ENCODE data around the gene GSTM4. TPM values are rescaled to one million over a fixed set of nuclear protein-coding genes. Genes with fewer than 3 reads are reported as not detected.

The GSTM4 gene
- total RNA-seq, 2 donors from 2014 or later = 24.1 to 37.2 TPM

DNA sequence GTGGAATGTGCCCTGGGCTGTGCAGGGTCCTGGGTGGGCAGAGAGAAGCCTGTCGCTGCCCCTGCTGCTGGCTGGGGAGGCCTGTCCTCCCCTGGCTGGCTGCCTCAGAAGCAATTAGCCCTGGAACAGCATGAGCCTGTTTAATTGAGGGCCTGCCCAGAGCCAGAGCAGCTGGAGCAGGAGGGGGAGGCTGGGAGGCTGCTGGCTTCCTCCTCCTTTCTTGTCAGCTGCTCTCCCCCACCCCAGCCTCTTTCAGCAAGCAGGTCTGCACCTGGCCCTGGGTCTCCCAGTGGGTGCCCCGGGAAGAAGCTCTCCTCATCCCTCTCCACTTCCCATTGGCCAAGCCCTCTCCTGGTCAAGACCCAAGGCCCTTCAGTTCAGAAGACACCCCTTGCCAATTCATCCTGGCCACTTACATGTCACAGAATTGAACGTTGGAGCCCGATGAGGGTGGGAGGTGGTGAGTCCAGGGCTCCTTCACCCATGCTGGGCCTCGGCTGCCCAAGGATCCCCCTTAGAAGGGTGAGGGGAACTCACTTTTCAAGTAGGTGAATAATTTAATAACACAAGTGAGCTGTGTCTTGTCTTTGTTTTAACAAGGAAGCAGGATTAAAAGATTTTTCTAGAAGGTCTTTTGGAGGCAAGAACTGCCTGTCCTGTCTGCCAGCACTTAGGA, 23.1 kb upstream of the GSTM4 start:
- peak in 1 of 4 donors; percentile 30 for DNase-seq
- no peak overlapping the region for H3K27ac ChIP-seq

GRCh38 chr1:109634292-109634691, 21.6 kb upstream of the GSTM4 start:
- peaks cover 2 to 6% of the 10 kb centered on the region in 2 donors for H3K36me3 ChIP-seq (replicated peaks in 1 of 2; ENCODE audit: insufficient read depth in 1 of 2, low read depth in 2 of 2)
- H3K4me1 ChIP-seq = peaks cover 6% of the 10 kb centered on the region
- intact Hi-C loops (cut with DNase I) = loop anchor here (10.0 kb wide), 1 partner anchor 351 kb away; the partner anchor contains the start of gene AHCYL1
- no peak overlapping the region for H3K27ac ChIP-seq
- H3K27me3 ChIP-seq = no peaks in the 10 kb centered on the region
- DNase-seq = no peak
- WGBS, 2 donors = 73 to 79% methylated on average over 6 of the region's 6 CpGs
- no peak for TF ChIP-seq CTCF (IDR thresholded peaks at IDR 0.05)
- ATAC-seq = no peak
- H3K4me3 ChIP-seq = no peak overlapping the region
- no peaks in the 10 kb centered on the region for H3K9me3 ChIP-seq

More for the DNA sequence above, 23.1 kb upstream of the GSTM4 start:
- peaks cover 11 to 17% of the 10 kb centered on the region in 2 donors for H3K36me3 ChIP-seq (replicated peaks in 1 of 2; ENCODE audit: insufficient read depth in 1 of 2, low read depth in 2 of 2)
- H3K4me3 ChIP-seq = no peak overlapping the region
- TF ChIP-seq POLR2A (IDR thresholded peaks at IDR 0.05) = no peak
- TF ChIP-seq CTCF (IDR thresholded peaks at IDR 0.05) = no peak
- no peak for ATAC-seq
- no peaks in the 10 kb centered on the region for H3K27me3 ChIP-seq
- no peaks in the 10 kb centered on the region for H3K9me3 ChIP-seq
- intact Hi-C loops (cut with DNase I) = loop anchor here (10.0 kb wide), 1 partner anchor 352 kb away; the partner anchor contains the start of gene AHCYL1
- WGBS, 2 donors = 60 to 73% methylated on average over 4 to 5 of the region's 5 CpGs
- peaks cover 6% of the 10 kb centered on the region for H3K4me1 ChIP-seq

DNA sequence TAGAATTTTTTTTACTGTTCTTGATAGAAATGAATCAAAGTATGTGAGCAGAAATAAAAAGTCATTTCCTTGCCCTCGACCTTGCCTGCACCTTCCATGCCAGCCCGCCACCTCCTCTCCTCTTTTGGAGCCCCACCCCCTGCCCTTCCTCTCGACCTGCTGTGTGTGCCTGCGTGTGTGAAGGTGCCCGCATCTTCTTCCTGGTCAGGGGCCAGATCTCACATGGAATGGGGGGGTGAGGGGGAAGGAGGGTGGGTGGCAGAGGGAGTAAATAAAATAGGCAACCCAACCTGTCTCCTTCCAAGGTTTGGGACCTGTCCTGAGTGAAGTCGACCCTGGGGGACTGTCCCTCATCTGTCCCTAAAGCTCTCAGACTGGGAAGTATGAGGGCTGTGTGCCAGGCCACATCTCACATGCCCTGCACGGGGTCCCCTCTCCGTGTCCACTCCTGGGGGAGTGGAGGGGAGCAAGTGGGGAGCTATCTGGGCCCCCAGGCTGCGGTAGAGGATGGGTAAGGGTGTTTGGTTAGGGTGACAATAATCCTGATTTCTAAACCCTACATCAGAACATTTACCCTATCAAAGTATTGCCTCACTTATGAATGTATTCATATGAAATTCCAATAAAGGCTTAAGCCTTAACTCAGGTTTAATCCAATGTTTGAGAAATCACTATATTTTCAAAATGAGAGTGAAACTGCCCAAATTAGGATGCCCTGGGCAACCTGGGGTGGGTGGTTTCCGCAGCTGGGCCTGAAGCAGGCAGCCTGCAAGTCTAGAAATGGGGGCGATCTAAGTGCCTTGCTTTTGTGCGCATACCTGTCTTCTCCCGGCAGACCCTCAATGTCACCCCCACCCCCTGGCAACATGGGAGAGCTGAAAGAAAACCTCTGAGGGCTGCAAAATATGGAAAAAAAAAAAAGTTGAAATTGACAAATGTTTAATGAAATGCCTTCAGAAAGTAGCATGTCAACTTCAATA, 20.8 kb upstream of the GSTM4 start:
- no peak overlapping the region for H3K4me3 ChIP-seq
- no peak overlapping the region for H3K27ac ChIP-seq
- H3K9me3 ChIP-seq = no peaks in the 10 kb centered on the region
- ATAC-seq (no peak), DNase-seq (no peak)
- TF ChIP-seq CTCF (IDR thresholded peaks at IDR 0.05) (no peak), POLR2A (IDR thresholded peaks at IDR 0.05) (no peak)
- intact Hi-C loops (cut with DNase I) = loop anchor here (10.0 kb wide), 1 partner anchor 350 kb away; the partner anchor contains the start of gene AHCYL1
- peaks cover 0 to 6% of the 10 kb centered on the region in 2 donors for H3K36me3 ChIP-seq (replicated peaks in 1 of 2; ENCODE audit: insufficient read depth in 1 of 2, low read depth in 2 of 2)
- 51 to 56% methylated on average over 13 of the region's 13 CpGs for WGBS, 2 donors
- peaks cover 6% of the 10 kb centered on the region for H3K4me1 ChIP-seq
- no peaks in the 10 kb centered on the region for H3K27me3 ChIP-seq

DNA sequence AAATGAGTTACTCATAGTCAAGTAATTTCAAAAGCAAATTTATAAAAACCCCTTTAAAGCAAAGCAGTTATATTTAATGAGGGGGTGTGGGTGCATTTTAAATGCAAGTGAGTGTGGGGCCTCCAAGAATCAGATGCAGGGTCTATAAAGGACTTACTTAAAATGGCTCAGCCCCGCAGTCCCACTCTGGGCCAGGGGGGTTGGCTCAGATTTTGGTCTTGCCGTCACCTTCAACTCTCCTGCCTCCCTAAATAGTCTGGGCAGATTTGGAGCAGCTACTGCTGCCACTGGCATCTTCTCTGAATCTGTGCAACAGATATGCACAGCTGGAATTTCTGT, 20.1 kb upstream of the GSTM4 start:
- Histone ChIP-seq H3K4me1 (peaks cover 6% of the 10 kb centered on the region), H3K36me3 (replicated peaks in 1 of 2; ENCODE audit: insufficient read depth in 1 of 2, low read depth in 2 of 2) (peaks cover 0 to 5% of the 10 kb centered on the region in 2 donors), H3K4me3 (no peak overlapping the region), H3K27ac (no peak overlapping the region), H3K27me3 (no peaks in the 10 kb centered on the region), H3K9me3 (no peaks in the 10 kb centered on the region)
- DNase-seq = no peak
- intact Hi-C loops (cut with DNase I) = loop anchor here (10.0 kb wide), 1 partner anchor 349 kb away; the partner anchor contains the start of gene AHCYL1
- TF ChIP-seq CTCF (IDR thresholded peaks at IDR 0.05) (no peak), POLR2A (IDR thresholded peaks at IDR 0.05) (no peak)
- no peak for ATAC-seq
- WGBS, 2 donors = 73 to 79% methylated on average over 2 of the region's 2 CpGs

All from body of pancreas (tissue), 4 donors.